Fibroblast of lung (primary cell): ENCODE results near the gene NLGN4X.

Experiments used
- EZH2 ChIP-seq: IDR thresholded peaks from 2 replicates; pipeline ENCODE4 v1.5.1; 2012; ENCODE audit warnings: low read length, control low read depth, mild to moderate bottlenecking; ENCODE audit errors: missing control alignments
- TF ChIP-seq, protein P1 (sequence below), 2 donors: IDR thresholded peaks in 1 of 2; conservative IDR thresholded peaks in 1 of 2; 1 replicate in 1 of 2; 2 replicates in 1 of 2; pipeline ENCODE4 v1.5.1; 2011 to 2012; ENCODE audit warnings: low read length in 2 of 2, control low read depth in 1 of 2, inconsistent platforms in 1 of 2, low read depth in 1 of 2, mild to moderate bottlenecking in 1 of 2

DNA sequence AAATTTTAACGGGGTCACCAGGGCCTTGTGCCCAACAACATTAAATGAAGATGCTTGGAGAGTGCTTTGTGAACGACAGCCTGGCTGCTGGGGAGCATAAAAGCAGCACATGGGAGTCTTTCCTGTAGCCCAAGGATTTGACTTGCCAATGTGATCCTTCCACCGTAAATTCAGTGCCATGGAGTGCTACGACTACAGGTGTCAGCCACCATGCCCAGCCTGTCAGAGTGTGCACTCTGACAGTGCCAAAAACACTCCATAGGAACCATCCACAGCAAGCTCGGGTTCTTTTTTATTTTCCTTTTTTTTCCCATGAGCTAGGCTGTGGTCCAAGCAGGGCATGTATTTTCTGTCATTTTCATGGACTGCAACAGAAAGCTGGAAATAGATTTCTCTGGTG is 156.9 kb downstream of the NLGN4X start:
- TF ChIP-seq, protein P1, sequence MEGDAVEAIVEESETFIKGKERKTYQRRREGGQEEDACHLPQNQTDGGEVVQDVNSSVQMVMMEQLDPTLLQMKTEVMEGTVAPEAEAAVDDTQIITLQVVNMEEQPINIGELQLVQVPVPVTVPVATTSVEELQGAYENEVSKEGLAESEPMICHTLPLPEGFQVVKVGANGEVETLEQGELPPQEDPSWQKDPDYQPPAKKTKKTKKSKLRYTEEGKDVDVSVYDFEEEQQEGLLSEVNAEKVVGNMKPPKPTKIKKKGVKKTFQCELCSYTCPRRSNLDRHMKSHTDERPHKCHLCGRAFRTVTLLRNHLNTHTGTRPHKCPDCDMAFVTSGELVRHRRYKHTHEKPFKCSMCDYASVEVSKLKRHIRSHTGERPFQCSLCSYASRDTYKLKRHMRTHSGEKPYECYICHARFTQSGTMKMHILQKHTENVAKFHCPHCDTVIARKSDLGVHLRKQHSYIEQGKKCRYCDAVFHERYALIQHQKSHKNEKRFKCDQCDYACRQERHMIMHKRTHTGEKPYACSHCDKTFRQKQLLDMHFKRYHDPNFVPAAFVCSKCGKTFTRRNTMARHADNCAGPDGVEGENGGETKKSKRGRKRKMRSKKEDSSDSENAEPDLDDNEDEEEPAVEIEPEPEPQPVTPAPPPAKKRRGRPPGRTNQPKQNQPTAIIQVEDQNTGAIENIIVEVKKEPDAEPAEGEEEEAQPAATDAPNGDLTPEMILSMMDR (conservative IDR thresholded peaks at IDR 0.05 in 1 of 2, IDR thresholded peaks at IDR 0.05 in 1 of 2; ENCODE audit: low read depth in 1 of 2, low read length in 2 of 2) = no peak
- TF ChIP-seq EZH2 = no peak
